Osteoblast (primary cell): ENCODE data around the gene ABCA13. TPM values are rescaled to one million over a fixed set of nuclear protein-coding genes. Genes with fewer than 3 reads are reported as not detected.

Experiments
- DNase-seq: peaks from one replicate; pipeline ENCODE4 v3.0.0; 2011; ENCODE audit warnings: low spot score, mixed read lengths; ENCODE audit not compliant: insufficient read length; ENCODE audit errors: missing footprints
- H2AFZ ChIP-seq: 2 replicates; pipeline ENCODE4 v1.6.0; 2011; ENCODE audit warnings: mild to moderate bottlenecking, low read length
- H3K27ac ChIP-seq: 2 replicates; pipeline ENCODE4 v1.5.1; 2011; ENCODE audit warnings: mild to moderate bottlenecking, low read depth, low read length, moderate library complexity
- H3K27me3 ChIP-seq: 2 replicates; pipeline ENCODE4 v1.6.0; 2012; ENCODE audit warnings: mild to moderate bottlenecking, control low read depth, inconsistent platforms, low read length, moderate library complexity; ENCODE audit not compliant: insufficient read depth
- H3K36me3 ChIP-seq: 2 replicates; pipeline ENCODE4 v1.5.1; 2011; ENCODE audit warnings: mild to moderate bottlenecking, low read length, control low read depth, moderate library complexity; ENCODE audit not compliant: insufficient read depth
- H3K4me1 ChIP-seq: 2 replicates; pipeline ENCODE4 v1.5.1; 2011; ENCODE audit warnings: mild to moderate bottlenecking, low read length, control low read depth, moderate library complexity; ENCODE audit not compliant: insufficient read depth
- H3K4me2 ChIP-seq: 2 replicates; pipeline ENCODE4 v1.6.0; 2011; ENCODE audit warnings: mild to moderate bottlenecking, low read length; ENCODE audit not compliant: insufficient read depth
- H3K4me3 ChIP-seq: fragments of 200-600 bp; sonication (generic); 3 replicates; pipeline ENCODE4 v1.5.1; 2012; ENCODE audit warnings: mild to moderate bottlenecking, low read length, inconsistent platforms; ENCODE audit not compliant: insufficient read depth
- H3K79me2 ChIP-seq: 2 replicates; pipeline ENCODE4 v1.6.0; 2012; ENCODE audit warnings: mild to moderate bottlenecking, low read length, control low read depth, inconsistent platforms; ENCODE audit not compliant: insufficient read depth
- H3K9me3 ChIP-seq: 2 replicates; pipeline ENCODE4 v1.5.1; 2011; ENCODE audit warnings: low read depth, low read length, control low read depth
- H4K20me1 ChIP-seq: 2 replicates; pipeline ENCODE4 v1.6.0; 2012; ENCODE audit warnings: mild to moderate bottlenecking, low read length, control low read depth; ENCODE audit not compliant: insufficient read depth
- total RNA-seq: library from RNA; depleted of rRNA; stranded (reverse); fragments of >200 nt; gene quantifications from 2 replicates; pipeline ENCODE4 v1.2.3, GENCODE V29; 2012
- TF ChIP-seq, protein P1 (sequence below): IDR thresholded peaks from 2 replicates; pipeline ENCODE4 v1.5.1; 2011; ENCODE audit warnings: mild to moderate bottlenecking, low read depth, low read length, moderate library complexity; ENCODE audit errors: extremely low read depth

The ABCA13 gene
- total RNA-seq, 1 donor, result 3.6 TPM

DNA sequence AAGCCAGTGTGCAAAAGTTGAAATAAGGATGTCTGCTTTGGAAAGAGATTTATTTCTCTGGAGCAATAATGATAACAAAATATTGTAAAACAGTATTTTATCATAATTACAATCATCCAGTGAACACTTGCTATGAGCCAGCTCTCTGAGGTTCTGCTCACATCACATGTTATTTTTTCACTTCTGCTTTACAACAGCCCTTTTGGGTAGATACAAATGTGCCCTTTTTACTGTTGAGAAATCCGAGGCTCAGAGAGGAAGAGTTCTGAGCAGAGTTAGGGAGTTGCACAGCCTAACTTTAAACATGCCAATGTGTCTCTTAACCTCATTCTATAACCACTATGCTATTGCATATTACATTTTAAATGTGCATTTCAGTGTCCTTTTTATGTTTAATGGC, 520.5 kb downstream of the ABCA13 start:
- Histone ChIP-seq H3K4me2 (no peak overlapping the region), H3K79me2 (no peaks in the 10 kb centered on the region), H3K36me3 (no peaks in the 10 kb centered on the region), H3K27me3 (no peaks in the 10 kb centered on the region), H3K9me3 (no peaks in the 10 kb centered on the region), H2AFZ (no peak overlapping the region), H3K27ac (no peak overlapping the region), H3K4me1 (no peaks in the 10 kb centered on the region), H4K20me1 (no peaks in the 10 kb centered on the region), H3K4me3 (no peak overlapping the region)
- DNase-seq, result no peak
- TF ChIP-seq, protein P1, sequence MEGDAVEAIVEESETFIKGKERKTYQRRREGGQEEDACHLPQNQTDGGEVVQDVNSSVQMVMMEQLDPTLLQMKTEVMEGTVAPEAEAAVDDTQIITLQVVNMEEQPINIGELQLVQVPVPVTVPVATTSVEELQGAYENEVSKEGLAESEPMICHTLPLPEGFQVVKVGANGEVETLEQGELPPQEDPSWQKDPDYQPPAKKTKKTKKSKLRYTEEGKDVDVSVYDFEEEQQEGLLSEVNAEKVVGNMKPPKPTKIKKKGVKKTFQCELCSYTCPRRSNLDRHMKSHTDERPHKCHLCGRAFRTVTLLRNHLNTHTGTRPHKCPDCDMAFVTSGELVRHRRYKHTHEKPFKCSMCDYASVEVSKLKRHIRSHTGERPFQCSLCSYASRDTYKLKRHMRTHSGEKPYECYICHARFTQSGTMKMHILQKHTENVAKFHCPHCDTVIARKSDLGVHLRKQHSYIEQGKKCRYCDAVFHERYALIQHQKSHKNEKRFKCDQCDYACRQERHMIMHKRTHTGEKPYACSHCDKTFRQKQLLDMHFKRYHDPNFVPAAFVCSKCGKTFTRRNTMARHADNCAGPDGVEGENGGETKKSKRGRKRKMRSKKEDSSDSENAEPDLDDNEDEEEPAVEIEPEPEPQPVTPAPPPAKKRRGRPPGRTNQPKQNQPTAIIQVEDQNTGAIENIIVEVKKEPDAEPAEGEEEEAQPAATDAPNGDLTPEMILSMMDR, result no peak

Other genes with a start within 250 kb of the ABCA13 start
- under 0.01 TPM in 2 replicates for gene PKD1L1, start 223.0 kb upstream of the ABCA13 start, total RNA-seq
- gene HUS1, start 191.8 kb upstream of the ABCA13 start, total RNA-seq, result 17.1 and 19.9 TPM in 2 replicates
- gene SUN3, start 142.4 kb upstream of the ABCA13 start, total RNA-seq, result not detected in 2 replicates
- gene C7orf57, start 135.9 kb upstream of the ABCA13 start, total RNA-seq, result under 0.01 TPM in 2 replicates
- 30.4 and 35.5 TPM in 2 replicates for gene UPP1, start 82.2 kb upstream of the ABCA13 start, total RNA-seq